Parathyroid adenoma (tissue), 2 donors: ENCODE data around the gene GALNT3.

Experiments
- H2AFZ ChIP-seq: fragments of 300-600 bp; sonication (generic); one replicate; pipeline ENCODE4 v1.7.0; 2017; ENCODE audit warnings: antibody characterized with exemption, mild to moderate bottlenecking
- H3K27ac ChIP-seq: fragments of 300-600 bp; sonication (generic); one replicate; pipeline ENCODE4 v1.7.0; 2017
- H3K27me3 ChIP-seq: fragments of 300-600 bp; sonication (generic); one replicate; pipeline ENCODE4 v1.7.0; 2017; ENCODE audit warnings: low read length; ENCODE audit not compliant: control insufficient read depth, insufficient read depth
- H3K36me3 ChIP-seq: fragments of 300-600 bp; sonication (generic); one replicate; pipeline ENCODE4 v1.7.0; 2017; ENCODE audit warnings: low read length; ENCODE audit not compliant: control insufficient read depth, insufficient read depth
- H3K4me1 ChIP-seq: fragments of 300-600 bp; sonication (generic); one replicate; pipeline ENCODE4 v1.7.0; 2017; ENCODE audit warnings: control low read depth
- H3K4me2 ChIP-seq: fragments of 300-600 bp; sonication (generic); one replicate; pipeline ENCODE4 v1.7.0; 2017; ENCODE audit warnings: low read length
- H3K4me3 ChIP-seq: fragments of 300-600 bp; sonication (generic); one replicate; pipeline ENCODE4 v1.7.0; 2017; ENCODE audit warnings: low read depth, low read length
- H3K79me2 ChIP-seq: fragments of 300-600 bp; sonication (generic); one replicate; pipeline ENCODE4 v1.7.0; 2017; ENCODE audit warnings: control low read depth
- H3K9ac ChIP-seq: fragments of 300-600 bp; sonication (generic); one replicate; pipeline ENCODE4 v1.7.0; 2017; ENCODE audit warnings: mild to moderate bottlenecking
- H3K9me3 ChIP-seq: fragments of 300-600 bp; sonication (generic); one replicate; pipeline ENCODE4 v1.7.0; 2017; ENCODE audit warnings: low read length; ENCODE audit not compliant: control insufficient read depth
- CTCF ChIP-seq: fragments of 300-600 bp; sonication (generic); IDR thresholded peaks from one replicate; pipeline ENCODE4 v1.7.0; 2017; ENCODE audit warnings: antibody characterized with exemption, mild to moderate bottlenecking
- donor health status: primary hyperparathyroidism.

GALNT3 gene

GRCh38 chr2:165779706-165780105 lies 14.3 kb downstream of the GALNT3 start:
- Histone ChIP-seq H3K9ac (no peak overlapping the region), H3K27ac (no peak overlapping the region), H3K4me2 (no peak overlapping the region), H2AFZ (no peak overlapping the region), H3K27me3 (no peaks in the 10 kb centered on the region), H3K9me3 (no peaks in the 10 kb centered on the region), H3K4me1 (no peaks in the 10 kb centered on the region), H3K36me3 (no peaks in the 10 kb centered on the region), H3K4me3 (no peak overlapping the region), H3K79me2 (no peaks in the 10 kb centered on the region)
- TF ChIP-seq CTCF = no peak

- no peak overlapping the region for H2AFZ ChIP-seq
- no peaks in the 10 kb centered on the region for H3K27me3 ChIP-seq
- H3K36me3 ChIP-seq = no peaks in the 10 kb centered on the region
- no peak overlapping the region for H3K9ac ChIP-seq
- H3K4me1 ChIP-seq = no peaks in the 10 kb centered on the region
- TF ChIP-seq CTCF = peak; percentile 10
- H3K4me3 ChIP-seq = no peak overlapping the region
- H3K9me3 ChIP-seq = no peaks in the 10 kb centered on the region
- H3K27ac ChIP-seq = no peak overlapping the region
- no peaks in the 10 kb centered on the region for H3K79me2 ChIP-seq
- H3K4me2 ChIP-seq = no peak overlapping the region
Measured at GRCh38 chr2:165778653-165779451, 15.2 kb downstream of the GALNT3 start.

GRCh38 chr2:165778187-165778556 lies 15.9 kb downstream of the GALNT3 start:
- Histone ChIP-seq H3K36me3 (no peaks in the 10 kb centered on the region), H3K27ac (no peak overlapping the region), H3K9ac (no peak overlapping the region), H3K79me2 (no peaks in the 10 kb centered on the region), H3K4me3 (no peak overlapping the region), H3K4me1 (no peaks in the 10 kb centered on the region), H3K4me2 (no peak overlapping the region), H3K9me3 (no peaks in the 10 kb centered on the region), H3K27me3 (no peaks in the 10 kb centered on the region), H2AFZ (no peak overlapping the region)
- no peak for TF ChIP-seq CTCF

- Histone ChIP-seq H3K4me1 (no peaks in the 10 kb centered on the region), H2AFZ (no peak overlapping the region), H3K36me3 (no peaks in the 10 kb centered on the region), H3K9me3 (no peaks in the 10 kb centered on the region), H3K27me3 (no peaks in the 10 kb centered on the region), H3K4me2 (no peak overlapping the region), H3K79me2 (no peaks in the 10 kb centered on the region), H3K9ac (no peak overlapping the region), H3K4me3 (no peak overlapping the region), H3K27ac (no peak overlapping the region)
- no peak for TF ChIP-seq CTCF
Measured at GRCh38 chr2:165777522-165778186, 16.4 kb downstream of the GALNT3 start.
